NOMO-1 treated with DMSO at 0.1 percent for 48 hours (cell line): ENCODE measurements around the gene HEBP1.

Experiments used
- DNase-seq: peaks from one replicate; lab custom pipeline; 2025; ENCODE audit not compliant: unreplicated experiment; lab: John Stamatoyannopoulos, UW

HEBP1 gene

DNA sequence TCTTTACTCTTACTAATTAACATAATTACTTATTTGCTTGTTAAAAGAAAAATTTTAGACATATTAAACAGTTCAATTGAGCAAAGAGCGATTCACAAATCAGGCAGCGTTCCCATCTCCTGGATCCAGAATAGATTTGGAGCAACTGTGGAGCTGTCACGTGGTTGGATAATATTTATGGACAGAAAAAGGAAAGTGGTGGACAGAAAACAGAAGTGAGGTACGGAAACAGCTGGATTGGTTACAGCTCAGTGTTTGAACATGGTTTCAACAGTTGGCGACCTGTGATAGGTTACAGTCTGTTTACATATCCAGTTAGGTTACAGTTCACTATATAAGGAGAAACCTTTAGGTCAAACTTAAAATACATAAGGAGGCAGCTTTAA, 24.5 kb upstream of the HEBP1 start:
- DNase-seq: peak; percentile 46

- peak; percentile 49 for DNase-seq
These were observed 23.9 kb upstream of the HEBP1 start for GRCh38 chr12:13023811-13024530.

DNA sequence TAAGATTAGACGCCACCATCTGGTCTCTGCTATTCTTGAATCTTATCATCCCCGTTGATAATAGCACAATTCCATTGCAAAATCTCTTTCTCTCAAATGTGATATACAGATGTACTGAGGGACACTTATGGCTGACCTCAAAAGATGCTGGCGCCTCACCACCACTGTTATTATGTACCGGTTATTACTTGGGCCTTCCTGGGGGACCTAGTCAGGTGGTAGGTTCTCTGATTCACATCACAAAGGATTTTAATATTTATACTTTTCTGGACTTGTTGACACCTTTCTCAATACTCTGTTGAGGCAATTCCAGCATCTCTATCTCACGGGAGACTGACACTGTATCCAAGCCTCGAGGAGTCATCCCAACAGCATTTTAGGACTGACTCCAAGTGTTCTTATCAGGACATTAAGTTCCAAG, 22.8 kb upstream of the HEBP1 start:
- DNase-seq: no peak

DNA sequence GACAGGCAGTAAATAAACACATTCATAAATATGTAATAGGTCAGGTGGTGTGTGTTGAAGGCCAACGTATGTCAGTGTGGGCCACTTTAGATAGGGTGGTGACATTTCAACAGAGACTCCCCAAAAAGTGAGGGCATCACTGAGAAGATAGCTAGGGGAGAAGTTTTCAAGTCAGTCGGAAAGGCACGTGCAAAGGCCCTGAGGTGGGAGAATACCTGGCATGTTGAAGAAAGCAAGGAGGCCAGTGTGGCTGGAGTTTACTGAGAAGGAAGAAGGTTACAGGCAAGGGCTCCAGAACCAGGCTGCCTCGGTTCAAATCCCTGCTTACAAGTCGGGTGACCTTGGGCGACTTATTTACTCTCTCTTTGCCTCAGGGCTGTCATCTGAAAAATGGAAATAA, 11.0 kb upstream of the HEBP1 start:
- no peak for DNase-seq

GRCh38 chr12:13008741-13009380, 8.8 kb upstream of the HEBP1 start:
- no peak for DNase-seq

DNA sequence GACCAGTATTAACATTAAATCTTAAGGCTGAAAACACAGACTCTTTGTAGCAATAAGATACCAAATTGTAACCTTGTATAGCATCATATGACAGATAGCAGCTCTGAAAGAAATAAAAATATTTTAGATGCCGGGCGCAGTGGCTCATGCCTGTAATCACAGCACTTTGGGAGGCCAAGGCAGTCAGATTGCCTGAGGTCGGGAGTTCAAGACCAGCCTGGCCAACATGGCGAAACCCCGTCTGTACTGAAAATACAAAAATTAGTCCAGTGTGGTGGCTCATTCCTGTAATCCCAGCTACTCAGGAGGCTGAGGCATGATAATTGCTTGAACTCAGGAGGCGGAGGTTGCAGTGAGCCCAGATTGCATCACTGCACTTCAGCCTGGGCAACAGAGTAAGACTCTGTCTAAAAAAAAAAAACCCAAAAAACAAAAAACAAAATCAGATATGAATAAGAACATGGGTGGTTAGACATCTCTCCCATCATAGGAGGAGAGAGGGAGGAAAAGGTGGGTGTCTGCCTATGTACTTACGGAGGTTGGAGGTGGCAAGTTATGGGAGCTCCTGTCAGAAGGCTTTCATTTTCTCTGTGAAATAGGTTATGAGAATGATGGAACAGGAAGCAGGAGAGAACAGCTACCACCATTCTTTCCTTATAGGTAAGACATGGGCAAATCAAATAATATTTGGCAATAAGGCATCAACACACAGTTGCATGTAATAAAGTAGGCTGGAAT, 7.6 kb upstream of the HEBP1 start:
- DNase-seq: no peak

DNA sequence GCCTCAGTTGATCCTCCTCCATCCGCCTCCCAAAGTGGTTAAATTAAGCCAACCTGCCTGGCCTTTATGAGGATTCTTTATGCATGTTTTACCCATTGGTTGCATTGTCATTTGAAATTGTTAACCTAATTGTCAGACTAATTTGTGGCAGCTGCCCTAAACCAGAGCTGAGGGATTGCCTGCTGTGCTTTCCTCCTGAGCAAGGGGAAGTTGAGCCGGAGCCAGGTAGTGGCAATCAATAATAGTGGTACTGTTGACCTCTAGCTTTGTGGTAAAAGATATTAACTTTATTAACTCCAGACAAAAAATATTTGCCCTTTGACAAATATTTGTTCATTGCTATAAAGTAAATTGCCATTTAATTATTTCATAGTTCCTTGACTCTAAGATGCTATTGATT, 5.6 kb upstream of the HEBP1 start:
- DNase-seq: no peak

GRCh38 chr12:13004986-13005385, 4.9 kb upstream of the HEBP1 start:
- DNase-seq: no peak

GRCh38 chr12:13004361-13004760, 4.3 kb upstream of the HEBP1 start:
- DNase-seq: no peak

DNA sequence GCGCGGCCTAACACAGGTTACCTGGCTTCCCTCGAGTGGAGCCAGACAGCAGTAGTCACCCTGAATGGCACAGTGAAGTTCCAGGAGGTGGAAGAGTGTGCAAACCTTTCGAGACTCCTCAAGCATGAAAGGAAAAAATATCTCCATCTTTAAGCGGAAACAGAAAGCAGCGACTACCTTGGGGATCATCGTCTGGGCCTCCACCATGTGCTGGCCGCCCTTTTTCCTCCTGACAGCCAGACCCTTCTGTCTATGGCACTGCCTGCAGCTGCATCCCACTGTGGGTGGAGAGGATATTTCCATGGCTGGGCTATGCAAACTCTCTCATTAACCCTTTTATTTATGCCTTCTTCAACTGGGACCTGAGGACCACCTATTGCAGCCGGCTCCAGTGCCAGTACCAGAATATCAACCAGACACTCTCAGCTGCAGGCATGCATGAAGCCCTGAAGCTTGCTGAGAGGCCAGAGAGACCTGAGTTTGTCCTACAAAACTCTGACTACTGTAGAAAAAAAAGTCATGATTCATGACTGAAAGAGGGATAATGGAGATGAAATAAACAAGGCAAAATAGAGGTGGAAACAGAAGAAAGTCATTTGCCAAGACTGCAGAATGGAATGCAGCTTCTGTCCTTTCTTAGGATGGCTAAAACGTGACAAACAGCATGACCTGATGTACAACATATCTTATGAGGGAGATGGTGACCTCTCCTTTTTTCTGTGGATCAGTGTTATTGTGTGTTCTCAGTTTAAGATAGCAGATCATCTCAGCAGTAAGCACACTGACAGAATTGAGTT, 2.4 kb upstream of the HEBP1 start:
- DNase-seq: no peak

DNA sequence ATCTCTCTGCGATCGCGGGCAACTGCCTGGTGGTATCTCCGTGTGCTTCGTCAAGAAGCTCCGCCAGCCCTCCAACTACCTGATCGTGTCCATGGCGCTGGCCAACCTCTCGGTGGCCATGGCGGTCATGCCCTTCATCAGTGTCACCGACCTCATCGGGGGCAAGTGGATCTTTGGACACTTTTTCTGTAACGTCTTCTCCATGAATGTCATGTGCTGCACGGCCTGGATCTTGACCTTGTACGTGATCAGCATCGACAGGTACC, 1.6 kb upstream of the HEBP1 start:
- no peak for DNase-seq

GRCh38 chr12:13000925-13001774, 1.1 kb upstream of the HEBP1 start:
- peak; percentile 47 for DNase-seq

DNA sequence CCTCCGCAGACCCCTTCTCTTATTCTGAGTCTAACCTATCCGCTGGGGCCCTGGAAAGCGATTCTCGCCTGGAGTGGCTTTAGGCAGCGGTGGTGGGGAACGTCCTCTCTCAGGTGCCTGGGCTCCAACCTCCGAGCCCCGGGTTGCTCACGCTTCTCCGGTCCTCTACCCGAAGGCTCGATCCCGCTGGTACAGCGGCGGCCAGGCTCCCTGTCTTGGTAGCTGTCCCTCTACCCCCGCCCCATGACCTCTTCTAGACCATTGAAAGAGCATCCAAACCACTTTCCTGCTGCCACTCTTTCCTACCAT, 505 bp upstream of the HEBP1 start:
- DNase-seq: no peak

DNA sequence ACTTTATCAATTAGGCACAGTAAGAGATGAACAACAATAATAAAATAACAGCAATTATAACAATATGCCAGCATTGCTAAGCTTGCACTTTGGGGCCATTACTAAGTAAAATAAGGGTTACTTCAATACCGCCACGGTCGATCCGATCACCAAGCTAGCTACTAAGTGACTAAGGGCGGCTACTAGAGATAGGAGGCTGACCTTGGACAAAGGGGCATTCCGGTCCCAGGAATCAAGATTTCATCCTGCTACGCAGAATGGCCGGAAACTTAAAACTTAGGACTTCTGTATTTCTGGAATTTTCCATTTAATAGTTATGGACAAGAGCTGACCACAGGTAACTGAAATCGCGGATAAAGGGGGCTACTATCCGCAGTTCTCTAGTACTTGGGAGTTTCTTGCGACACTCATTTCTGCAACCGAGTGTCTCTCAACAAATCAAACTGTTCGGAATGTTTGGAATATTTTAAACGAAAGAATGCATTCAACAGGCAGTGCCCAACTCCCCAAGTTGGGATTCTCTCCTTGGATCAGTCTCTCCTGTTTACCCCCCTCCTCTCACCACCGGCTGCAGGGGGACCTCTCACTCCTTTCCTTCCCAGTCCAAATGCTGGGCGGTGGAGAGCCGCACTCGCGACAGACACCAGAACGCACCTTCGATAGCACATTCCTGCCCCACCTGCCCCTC, 650 bp downstream of the HEBP1 start:
- no peak for DNase-seq

DNA sequence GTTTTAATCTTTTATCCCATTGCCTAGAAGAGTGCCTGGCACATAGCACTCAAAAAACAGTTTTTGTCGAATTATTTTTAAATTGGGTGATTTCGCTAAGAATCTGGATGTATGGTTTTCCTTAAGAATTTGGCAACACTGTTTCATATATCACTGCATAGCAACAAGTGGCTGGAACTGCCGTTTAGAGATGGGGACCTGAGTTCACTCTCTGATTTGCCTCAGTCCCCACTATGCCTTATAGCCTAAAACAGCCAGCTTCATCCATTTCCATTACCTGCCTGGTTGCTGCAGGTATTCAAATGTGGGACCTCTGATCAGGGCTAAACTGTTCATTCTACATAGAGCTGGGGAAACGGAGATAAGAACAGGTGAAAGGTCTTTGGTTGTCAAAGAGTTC, 1.8 kb downstream of the HEBP1 start:
- DNase-seq: no peak

DNA sequence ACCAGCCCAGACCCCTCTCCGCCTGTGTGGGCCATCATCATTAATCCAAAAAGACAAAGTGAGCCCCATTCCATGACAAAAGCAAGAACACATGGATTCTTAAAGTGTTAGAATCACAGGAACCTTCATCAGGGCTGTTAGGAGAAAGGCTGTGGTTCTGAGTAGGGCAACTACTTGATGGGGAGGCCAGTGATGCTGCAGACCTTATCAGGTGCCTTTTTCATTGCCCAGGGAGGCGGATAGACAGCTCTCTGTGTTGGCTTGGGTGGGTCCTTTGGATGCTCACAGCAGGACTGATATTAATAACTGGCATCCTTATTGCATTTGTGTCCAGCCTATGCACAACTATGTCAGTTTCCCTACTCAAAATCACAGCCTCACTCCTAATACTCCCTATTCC, 2.3 kb downstream of the HEBP1 start:
- no peak for DNase-seq

- DNase-seq: no peak
These were observed 2.9 kb downstream of the HEBP1 start for GRCh38 chr12:12997156-12997555.

DNA sequence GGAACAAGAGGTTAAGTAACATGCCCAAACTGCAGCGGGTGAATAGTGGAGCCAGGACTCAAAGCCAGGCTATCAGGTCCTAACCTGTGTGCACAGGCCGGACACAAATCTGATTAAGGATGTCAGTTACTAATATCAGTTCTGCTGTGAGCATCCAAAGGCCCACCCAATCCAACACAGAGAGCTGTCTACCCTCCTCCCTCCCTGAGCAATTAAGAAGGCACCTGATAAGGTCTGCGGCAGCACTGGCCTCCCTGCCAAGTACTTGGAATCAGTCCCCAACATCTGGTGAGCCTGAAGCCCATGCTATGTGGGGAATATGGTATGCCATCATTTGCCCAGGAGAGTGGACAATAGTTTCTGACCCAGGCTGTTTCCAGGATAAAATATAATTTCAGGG, 3.9 kb downstream of the HEBP1 start:
- no peak for DNase-seq

- DNase-seq: no peak
These were observed 5.0 kb downstream of the HEBP1 start for GRCh38 chr12:12995088-12995487.

GRCh38 chr12:12993367-12993766, 6.7 kb downstream of the HEBP1 start:
- no peak for DNase-seq
